ENCODE measurements around the gene AIG1. TPM values are rescaled to one million over a fixed set of nuclear protein-coding genes. Genes with fewer than 3 reads are reported as not detected.

Gene AIG1
- total and polyA plus RNA-seq, 7 experiments from 2014 or later: 6.8 to 21.8 (median 10.5) TPM

DNA sequence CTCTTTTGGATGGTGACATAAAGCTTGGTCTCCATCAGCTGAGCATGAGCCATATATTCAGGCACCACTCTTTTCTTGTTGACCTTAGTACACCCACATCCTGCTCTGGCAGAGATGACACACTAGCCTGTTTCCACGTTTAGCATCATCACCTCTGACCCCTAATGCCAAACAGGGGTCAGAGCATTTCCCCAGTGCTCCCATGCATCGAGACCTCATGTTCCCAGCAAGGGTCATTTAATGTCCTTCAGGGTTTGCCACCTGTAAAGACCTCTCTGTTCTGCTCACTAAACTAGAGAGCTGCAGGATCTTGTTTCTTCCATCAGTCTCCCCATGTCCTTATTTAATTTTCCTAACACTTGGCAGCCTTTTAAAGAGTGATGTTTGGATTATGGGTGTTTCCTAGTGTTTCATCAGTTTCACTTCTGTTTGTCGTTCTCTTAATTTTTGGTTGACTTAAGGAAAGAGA lies 97.5 kb downstream of the AIG1 start:
- Mint-ChIP-seq H3K27ac (no peak overlapping the region), H3K27me3 (no peaks in the 10 kb centered on the region), H3K9me3 (peaks cover 0 to 2% (median 0%) of the 10 kb centered on the region in 11 donors), H3K4me3 (no peak overlapping the region), H3K36me3 (peaks cover 0 to 14% (median 9%) of the 10 kb centered on the region in 5 donors), H3K4me1 (peaks cover 0 to 6% (median 0%) of the 10 kb centered on the region in 7 donors)
- Histone ChIP-seq H3K9me3 (ENCODE audit: control insufficient read depth in 2 of 3, low read length in 3 of 3) (no peaks in the 10 kb centered on the region), H3K27ac (ENCODE audit: low read depth, low read length) (no peak overlapping the region), H3K36me3 (ENCODE audit: control insufficient read depth in 2 of 3, insufficient read depth in 3 of 3, low read length in 3 of 3) (no peaks in the 10 kb centered on the region), H3K4me3 (ENCODE audit: low read length) (no peak overlapping the region), H3K27me3 (ENCODE audit: control insufficient read depth in 2 of 2, insufficient read depth in 2 of 2, low read length in 2 of 2) (no peaks in the 10 kb centered on the region), H3K4me1 (ENCODE audit: control insufficient read depth in 2 of 2, insufficient read depth in 2 of 2, low read length in 2 of 2) (no peaks in the 10 kb centered on the region)
- ChIA-PET CTCF (no interaction called here), POLR2A (interaction anchor here (0.8 kb wide), 1 partner anchor 84 kb away, joined by 3 read pairs; no protein-coding TSS in a partner anchor)
- ATAC-seq: no peak
- no peak for DNase-seq
- intact Hi-C loops (cut with micrococcal nuclease): no loop called here

DNA sequence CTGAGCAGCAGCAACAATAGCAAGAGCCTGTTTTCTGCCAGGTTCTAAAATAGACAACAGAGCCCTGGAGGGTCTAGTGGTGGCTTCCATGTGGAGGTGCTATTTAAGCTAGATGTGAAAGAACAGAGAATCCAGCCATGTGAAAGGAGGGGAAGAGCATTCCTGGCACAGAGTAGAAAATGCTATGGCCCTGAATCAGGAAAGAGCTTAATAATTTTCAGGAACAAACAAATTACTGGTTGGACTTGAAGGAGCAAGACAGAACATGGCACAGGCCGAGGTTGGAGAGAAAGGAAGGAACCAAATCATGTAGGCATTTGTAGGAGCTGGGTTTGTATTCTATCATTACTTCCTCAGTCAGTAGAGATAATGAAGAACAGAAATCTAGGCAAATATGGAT lies 98.3 kb downstream of the AIG1 start:
- peaks cover 0 to 14% (median 9%) of the 10 kb centered on the region in 5 donors for H3K36me3 Mint-ChIP-seq

DNA sequence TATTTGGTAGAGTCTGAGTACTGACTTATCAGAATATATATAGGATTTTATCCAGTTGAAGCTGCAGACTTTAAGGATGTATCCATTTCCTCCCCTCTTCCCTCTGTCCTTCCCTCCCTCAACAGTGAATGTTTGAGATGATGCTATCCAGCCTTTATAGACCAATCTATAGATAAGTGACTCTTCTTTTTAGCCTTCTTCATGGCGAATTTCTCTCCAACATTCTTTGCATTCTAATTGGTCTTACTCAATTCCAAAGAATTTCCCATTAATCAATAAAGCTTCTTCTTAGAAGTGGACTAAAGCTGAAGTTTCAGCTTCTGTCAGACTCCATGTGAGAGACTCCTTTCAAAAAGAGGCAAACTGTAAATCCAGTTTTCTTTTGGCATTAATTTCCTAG lies 99.3 kb downstream of the AIG1 start:
- ChIA-PET POLR2A (no interaction called here), CTCF (no interaction called here)
- Histone ChIP-seq H3K9me3 (ENCODE audit: control insufficient read depth in 2 of 3, low read length in 3 of 3) (no peaks in the 10 kb centered on the region), H3K4me1 (ENCODE audit: control insufficient read depth in 2 of 2, insufficient read depth in 2 of 2, low read length in 2 of 2) (no peaks in the 10 kb centered on the region), H3K36me3 (ENCODE audit: control insufficient read depth in 2 of 3, insufficient read depth in 3 of 3, low read length in 3 of 3) (no peaks in the 10 kb centered on the region), H3K4me3 (ENCODE audit: low read length) (no peak overlapping the region), H3K27me3 (ENCODE audit: control insufficient read depth in 2 of 2, insufficient read depth in 2 of 2, low read length in 2 of 2) (no peaks in the 10 kb centered on the region), H3K27ac (ENCODE audit: low read depth, low read length) (no peak overlapping the region)
- ATAC-seq: no peak
- DNase-seq: no peak
- Mint-ChIP-seq H3K27me3 (no peaks in the 10 kb centered on the region), H3K36me3 (peaks cover 0 to 16% (median 9%) of the 10 kb centered on the region in 5 donors), H3K4me3 (no peak overlapping the region), H3K4me1 (peaks cover 0 to 6% (median 0%) of the 10 kb centered on the region in 7 donors), H3K9me3 (peaks cover 0 to 2% (median 0%) of the 10 kb centered on the region in 11 donors), H3K27ac (no peak overlapping the region)
- intact Hi-C loops (cut with micrococcal nuclease): no loop called here

More for the DNA sequence above, 98.3 kb downstream of the AIG1 start:
- Histone ChIP-seq H3K9me3 (ENCODE audit: control insufficient read depth in 2 of 3, low read length in 3 of 3) (no peaks in the 10 kb centered on the region), H3K4me1 (ENCODE audit: control insufficient read depth in 2 of 2, insufficient read depth in 2 of 2, low read length in 2 of 2) (no peaks in the 10 kb centered on the region), H3K27ac (ENCODE audit: low read depth, low read length) (no peak overlapping the region), H3K36me3 (ENCODE audit: control insufficient read depth in 2 of 3, insufficient read depth in 3 of 3, low read length in 3 of 3) (no peaks in the 10 kb centered on the region), H3K27me3 (ENCODE audit: control insufficient read depth in 2 of 2, insufficient read depth in 2 of 2, low read length in 2 of 2) (no peaks in the 10 kb centered on the region), H3K4me3 (ENCODE audit: low read length) (no peak overlapping the region)
- H3K27me3 Mint-ChIP-seq: no peaks in the 10 kb centered on the region
- H3K4me3 Mint-ChIP-seq: no peak overlapping the region
- peaks cover 0 to 6% (median 0%) of the 10 kb centered on the region in 7 donors for H3K4me1 Mint-ChIP-seq
- DNase-seq (no peak), ATAC-seq (no peak)
- intact Hi-C loops (cut with micrococcal nuclease): no loop called here
- peaks cover 0 to 2% (median 0%) of the 10 kb centered on the region in 11 donors for H3K9me3 Mint-ChIP-seq
- ChIA-PET CTCF (no interaction called here), POLR2A (no interaction called here)
- H3K27ac Mint-ChIP-seq: no peak overlapping the region

DNA sequence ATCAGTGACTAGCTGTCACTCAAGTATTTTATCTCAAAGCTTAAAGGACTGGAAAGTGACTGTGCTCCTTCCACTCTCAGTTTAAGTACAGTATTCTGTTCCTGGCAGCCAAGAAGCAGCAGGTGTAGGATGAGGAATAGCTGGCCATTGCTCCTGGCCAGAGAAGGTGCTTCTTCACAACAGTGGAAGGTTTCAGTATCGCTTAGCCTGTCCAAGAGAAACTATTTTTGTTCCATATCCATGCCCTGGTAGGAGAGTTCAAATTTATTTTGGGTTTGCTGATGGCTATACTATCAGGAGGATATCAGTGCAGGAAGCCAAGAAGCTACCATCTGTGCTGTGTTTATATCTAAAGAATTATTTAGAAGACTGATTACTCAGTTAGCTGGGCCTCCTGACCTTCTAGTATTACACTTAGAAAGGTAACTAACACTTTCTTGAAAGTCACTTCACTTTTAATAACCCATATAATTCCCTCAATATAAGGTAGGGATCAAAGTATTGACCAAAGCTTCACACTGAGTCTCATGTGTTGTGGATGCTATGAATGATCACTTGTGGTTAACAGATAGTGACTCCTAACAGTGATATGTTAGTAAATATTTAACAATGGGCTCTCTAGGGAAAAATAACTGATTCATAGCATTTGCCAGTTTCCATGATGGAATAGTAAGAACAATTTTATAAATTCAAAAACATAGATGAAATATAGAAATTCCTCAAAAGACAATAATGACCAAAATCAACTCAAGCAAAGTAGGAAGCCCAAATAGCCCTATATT lies 99.9 kb downstream of the AIG1 start:
- Histone ChIP-seq H3K27me3 (ENCODE audit: control insufficient read depth in 2 of 2, insufficient read depth in 2 of 2, low read length in 2 of 2) (no peaks in the 10 kb centered on the region), H3K4me3 (ENCODE audit: low read length) (no peak overlapping the region), H3K36me3 (ENCODE audit: control insufficient read depth in 2 of 3, insufficient read depth in 3 of 3, low read length in 3 of 3) (no peaks in the 10 kb centered on the region), H3K27ac (ENCODE audit: low read depth, low read length) (no peak overlapping the region), H3K9me3 (ENCODE audit: control insufficient read depth in 2 of 3, low read length in 3 of 3) (no peaks in the 10 kb centered on the region), H3K4me1 (ENCODE audit: control insufficient read depth in 2 of 2, insufficient read depth in 2 of 2, low read length in 2 of 2) (no peaks in the 10 kb centered on the region)
- H3K9me3 Mint-ChIP-seq: peaks cover 0 to 2% (median 0%) of the 10 kb centered on the region in 11 donors
- H3K36me3 Mint-ChIP-seq: peaks cover 0 to 14% (median 8%) of the 10 kb centered on the region in 5 donors
- ATAC-seq (no peak), DNase-seq (no peak)
- intact Hi-C loops (cut with micrococcal nuclease): no loop called here
- no peak overlapping the region for H3K27ac Mint-ChIP-seq
- H3K4me3 Mint-ChIP-seq: no peak overlapping the region
- H3K4me1 Mint-ChIP-seq: peaks cover 0 to 6% (median 0%) of the 10 kb centered on the region in 7 donors
- H3K27me3 Mint-ChIP-seq: no peaks in the 10 kb centered on the region
- ChIA-PET CTCF (no interaction called here), POLR2A (no interaction called here)

DNA sequence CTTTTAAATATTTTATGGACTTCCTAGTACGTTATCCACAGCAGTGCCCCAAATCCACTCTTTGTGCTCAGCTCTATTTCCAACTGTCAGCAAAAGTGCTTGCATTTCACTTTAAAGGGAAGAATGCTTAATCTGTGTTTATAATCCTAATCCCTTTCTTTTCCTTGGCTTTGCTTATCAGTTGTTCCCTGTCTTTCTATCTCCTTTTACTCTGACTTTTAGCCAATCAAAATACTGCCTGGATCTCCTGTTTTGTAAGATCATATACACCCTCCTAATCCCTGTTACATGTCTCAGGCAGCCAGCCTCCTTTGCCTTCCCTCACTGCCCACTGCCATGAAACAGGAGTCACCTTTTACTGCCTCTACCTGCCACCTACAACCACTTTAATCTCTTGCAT lies 102.9 kb downstream of the AIG1 start:
- Histone ChIP-seq H3K27ac (ENCODE audit: low read depth, low read length) (no peak overlapping the region), H3K4me3 (ENCODE audit: low read length) (no peak overlapping the region), H3K9me3 (ENCODE audit: control insufficient read depth in 2 of 3, low read length in 3 of 3) (no peaks in the 10 kb centered on the region), H3K4me1 (ENCODE audit: control insufficient read depth in 2 of 2, insufficient read depth in 2 of 2, low read length in 2 of 2) (no peaks in the 10 kb centered on the region), H3K27me3 (ENCODE audit: control insufficient read depth in 2 of 2, insufficient read depth in 2 of 2, low read length in 2 of 2) (no peaks in the 10 kb centered on the region), H3K36me3 (ENCODE audit: control insufficient read depth in 2 of 3, insufficient read depth in 3 of 3, low read length in 3 of 3) (no peaks in the 10 kb centered on the region)
- Mint-ChIP-seq H3K27ac (peak overlapping the region in 1 of 9 donors; percentile 28), H3K27me3 (no peaks in the 10 kb centered on the region), H3K4me1 (no peaks in the 10 kb centered on the region), H3K9me3 (peaks cover 0 to 2% (median 0%) of the 10 kb centered on the region in 11 donors), H3K36me3 (peaks cover 0 to 20% (median 8%) of the 10 kb centered on the region in 5 donors), H3K4me3 (no peak overlapping the region)
- intact Hi-C loops (cut with micrococcal nuclease): no loop called here
- DNase-seq (no peak), ATAC-seq (no peak)
- POLR2A ChIA-PET: no interaction called here
- CTCF ChIA-PET: no interaction called here

DNA sequence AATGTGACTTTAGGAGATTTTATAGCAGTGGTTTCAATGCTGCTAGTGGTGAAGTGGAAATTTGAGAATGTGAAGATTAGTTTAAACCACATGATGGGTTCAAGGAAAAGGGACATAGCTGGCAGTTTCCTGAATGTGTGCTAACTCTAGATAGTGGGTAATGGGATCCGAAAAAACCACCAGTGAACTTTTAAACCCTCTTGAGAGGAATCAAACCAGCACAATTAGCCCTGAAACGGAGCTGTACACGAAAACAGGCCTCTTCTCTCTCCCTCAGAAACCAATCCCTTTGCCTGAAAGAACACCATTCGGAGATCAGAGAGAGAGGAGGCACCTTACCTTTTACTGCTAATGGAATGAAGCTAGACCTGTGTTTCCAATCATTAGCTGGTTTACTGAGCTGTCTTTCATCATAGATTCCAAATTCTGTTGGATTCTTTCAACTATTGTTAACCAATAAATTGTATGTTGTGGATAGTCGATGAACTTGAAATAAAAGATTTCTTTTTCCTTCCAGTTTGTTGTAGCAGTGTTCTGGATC lies 103.9 kb downstream of the AIG1 start:
- H3K4me1 ChIP-seq (ENCODE audit: control insufficient read depth in 2 of 2, insufficient read depth in 2 of 2, low read length in 2 of 2): no peaks in the 10 kb centered on the region
- no peaks in the 10 kb centered on the region for H3K36me3 ChIP-seq (ENCODE audit: control insufficient read depth in 2 of 3, insufficient read depth in 3 of 3, low read length in 3 of 3)
- ATAC-seq: no peak
- POLR2A ChIA-PET: interaction anchor here (0.6 kb wide), 1 partner anchor 381 kb away, joined by 6 read pairs; no protein-coding TSS in a partner anchor
- H3K27me3 ChIP-seq (ENCODE audit: control insufficient read depth in 2 of 2, insufficient read depth in 2 of 2, low read length in 2 of 2): no peaks in the 10 kb centered on the region
- Mint-ChIP-seq H3K27ac (no peak overlapping the region), H3K27me3 (no peaks in the 10 kb centered on the region), H3K36me3 (peaks cover 0 to 20% (median 12%) of the 10 kb centered on the region in 5 donors), H3K4me3 (no peak overlapping the region), H3K9me3 (peaks cover 0 to 2% (median 0%) of the 10 kb centered on the region in 11 donors), H3K4me1 (no peaks in the 10 kb centered on the region)
- H3K9me3 ChIP-seq (ENCODE audit: control insufficient read depth in 2 of 3, low read length in 3 of 3): no peaks in the 10 kb centered on the region
- CTCF ChIA-PET: interaction anchor here (0.6 kb wide), 1 partner anchor 74 kb away, joined by 3 read pairs; no protein-coding TSS in a partner anchor
- no peak overlapping the region for H3K27ac ChIP-seq (ENCODE audit: low read depth, low read length)
- intact Hi-C loops (cut with micrococcal nuclease): no loop called here
- H3K4me3 ChIP-seq (ENCODE audit: low read length): no peak overlapping the region
- DNase-seq: no peak

All from naive thymus-derived CD4-positive, alpha-beta T cell (primary cell).